WERI-Rb-1 (cell line): ENCODE data around the gene TMEM167B.
"Not testable (repeated sequence)": the region's sequence is repeated elsewhere in the genome, so short reads cannot be mapped to it uniquely, and the experiment has no call there.

Source experiments
- DNase-seq: peaks from one replicate; pipeline ENCODE4 v3.0.0-alpha.2; 2020
- H3K27ac ChIP-seq: fragments of 250-450 bp; sonication (Bioruptor Pico); 2 replicates; pipeline ENCODE4 v1.5.1; 2020; ENCODE audit warnings: mild to moderate bottlenecking, moderate library complexity
- H3K27me3 ChIP-seq: fragments of 250-450 bp; sonication (Bioruptor Pico); 2 replicates; pipeline ENCODE4 v1.5.1; 2021; ENCODE audit warnings: mild to moderate bottlenecking, low read depth, moderate library complexity; ENCODE audit not compliant: insufficient read depth, severe bottlenecking
- H3K36me3 ChIP-seq: fragments of 250-450 bp; sonication (Bioruptor Pico); 2 replicates; pipeline ENCODE4 v1.5.1; 2020; ENCODE audit warnings: mild to moderate bottlenecking, moderate library complexity
- H3K4me3 ChIP-seq: 2 replicates; pipeline ENCODE4 v1.5.1; 2011; ENCODE audit warnings: low read depth, mild to moderate bottlenecking, control low read depth, low read length
- H3K9me3 ChIP-seq: fragments of 250-450 bp; sonication (Bioruptor Pico); 2 replicates; pipeline ENCODE4 v1.5.1; 2021; ENCODE audit warnings: mild to moderate bottlenecking, moderate library complexity; ENCODE audit not compliant: severe bottlenecking
- CTCF ChIP-seq: IDR thresholded peaks from 2 replicates; pipeline ENCODE4 v1.5.1; 2011; ENCODE audit warnings: low read depth, mild to moderate bottlenecking, control low read depth, inconsistent platforms, low read length

Gene TMEM167B

GRCh38 chr1:109140392-109140791, 49.8 kb downstream of the TMEM167B start:
- no peaks in the 10 kb centered on the region for H3K9me3 ChIP-seq
- no peaks in the 10 kb centered on the region for H3K27me3 ChIP-seq
- no peak overlapping the region for H3K4me3 ChIP-seq
- DNase-seq, result no peak
- H3K27ac ChIP-seq, result no peak overlapping the region
- no peak for TF ChIP-seq CTCF
- H3K36me3 ChIP-seq, result no peaks in the 10 kb centered on the region

- H3K4me3 ChIP-seq, result no peak overlapping the region
- H3K27ac ChIP-seq, result no peak overlapping the region
Measured at GRCh38 chr1:109142260-109142659, 51.7 kb downstream of the TMEM167B start.

GRCh38 chr1:109142725-109143124, 52.2 kb downstream of the TMEM167B start:
- H3K36me3 ChIP-seq, H3K9me3 ChIP-seq, H3K27ac ChIP-seq, H3K4me3 ChIP-seq, H3K27me3 ChIP-seq, DNase-seq: not testable (repeated sequence)

More at GRCh38 chr1:109142260-109142659, 51.7 kb downstream of the TMEM167B start:
- no peak for DNase-seq
- TF ChIP-seq CTCF, result no peak
- Histone ChIP-seq H3K36me3 (no peaks in the 10 kb centered on the region), H3K9me3 (no peaks in the 10 kb centered on the region), H3K27me3 (no peaks in the 10 kb centered on the region)
